HG02885 (cell line): ENCODE measurements around the gene EXOC3L4.

Experiments
- ATAC-seq: cut with Tn5 transposase; IDR thresholded peaks from one replicate; pipeline ENCODE4 v1.9.1; 2021; ENCODE audit warnings: mild to moderate bottlenecking; ENCODE audit not compliant: unreplicated experiment, poor library complexity

EXOC3L4 gene

GRCh38 chr14:103070263-103070885, 24.2 kb upstream of the EXOC3L4 start:
- no peak for ATAC-seq

DNA sequence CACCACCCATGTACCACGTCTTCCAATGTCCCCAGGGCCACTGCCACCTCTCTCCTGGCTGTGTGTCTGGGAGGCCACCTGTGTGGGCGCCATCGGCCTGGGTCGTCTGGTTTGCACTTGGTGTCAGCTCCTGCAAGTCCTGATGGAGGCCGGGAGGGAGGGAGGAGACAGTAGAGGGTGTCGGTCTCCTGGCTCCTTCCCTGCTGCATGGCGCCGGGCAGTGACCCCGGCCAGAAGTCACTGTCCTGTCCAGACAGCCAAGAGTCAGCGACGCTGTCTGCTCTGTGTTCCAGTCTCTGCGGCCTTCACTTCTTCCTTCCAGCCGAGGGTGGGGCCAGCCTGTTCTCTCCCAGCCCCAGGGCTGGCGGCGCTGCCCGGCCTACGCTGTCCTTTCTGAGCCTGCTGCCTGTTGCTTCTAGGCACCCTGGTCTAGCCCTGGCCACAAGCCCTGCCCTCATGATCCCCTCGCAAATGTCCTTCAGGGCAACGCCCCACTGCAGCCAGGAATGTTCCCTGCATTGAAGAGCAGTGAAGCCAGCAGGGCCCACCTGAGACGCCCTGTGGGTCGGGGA, 23.5 kb upstream of the EXOC3L4 start:
- no peak for ATAC-seq

GRCh38 chr14:103071544-103072251, 22.8 kb upstream of the EXOC3L4 start:
- no peak for ATAC-seq

- no peak for ATAC-seq
Observed at GRCh38 chr14:103072595-103073366, 21.7 kb upstream of the EXOC3L4 start.

GRCh38 chr14:103073367-103073875, 21.1 kb upstream of the EXOC3L4 start:
- ATAC-seq, result no peak

- ATAC-seq, result no peak
Observed at GRCh38 chr14:103073876-103074728, 20.4 kb upstream of the EXOC3L4 start.

DNA sequence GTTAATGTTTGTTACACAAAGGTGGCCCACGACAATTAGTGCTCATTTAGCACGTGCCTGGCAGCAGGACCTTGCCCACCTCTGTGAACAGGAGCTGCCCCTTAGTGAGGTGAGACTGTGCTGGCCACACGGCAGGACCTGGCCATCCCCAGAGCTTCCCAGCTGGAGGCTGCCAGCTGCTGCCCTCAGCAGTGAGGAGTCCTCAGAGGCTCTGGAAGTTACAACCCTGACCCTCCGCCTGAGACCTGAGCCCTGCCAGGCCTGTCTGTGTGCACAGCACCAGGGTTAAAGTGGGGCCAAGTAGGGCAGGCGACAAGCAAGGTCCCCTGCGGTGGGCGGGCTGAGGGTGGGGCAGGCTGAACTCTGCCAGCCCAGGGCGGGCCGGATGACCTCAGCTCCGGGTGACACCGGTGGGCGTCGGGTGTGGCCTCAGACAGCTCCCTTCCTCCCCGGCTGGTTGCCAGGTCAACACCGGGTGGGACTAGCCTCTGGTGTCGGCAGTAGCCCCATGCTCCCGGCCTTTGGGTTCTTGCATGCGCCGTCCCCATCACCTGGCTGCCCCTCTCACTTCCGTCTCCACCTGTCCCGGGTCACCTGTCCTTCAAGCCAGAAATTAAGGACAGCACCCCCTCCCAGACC, 19.7 kb upstream of the EXOC3L4 start:
- ATAC-seq, result no peak

DNA sequence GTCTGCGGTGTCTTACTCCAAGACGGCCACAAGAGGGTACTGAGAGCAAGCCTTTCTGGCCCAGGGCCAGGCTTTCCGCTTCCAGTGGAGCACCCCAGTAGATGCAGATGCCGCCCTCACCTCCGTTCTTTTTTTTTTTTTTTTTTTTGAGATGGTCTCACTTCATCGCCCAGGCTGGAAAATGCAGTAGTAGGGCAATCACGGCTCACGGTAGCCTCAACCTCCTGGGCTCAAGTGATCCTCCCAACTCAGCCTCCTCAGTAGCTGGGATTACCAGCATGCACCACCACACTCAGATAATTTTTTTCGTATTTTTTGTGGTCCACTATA, 16.1 kb upstream of the EXOC3L4 start:
- ATAC-seq, result peak; percentile 56

- ATAC-seq, result no peak
Observed at GRCh38 chr14:103078860-103079587, 15.5 kb upstream of the EXOC3L4 start.

DNA sequence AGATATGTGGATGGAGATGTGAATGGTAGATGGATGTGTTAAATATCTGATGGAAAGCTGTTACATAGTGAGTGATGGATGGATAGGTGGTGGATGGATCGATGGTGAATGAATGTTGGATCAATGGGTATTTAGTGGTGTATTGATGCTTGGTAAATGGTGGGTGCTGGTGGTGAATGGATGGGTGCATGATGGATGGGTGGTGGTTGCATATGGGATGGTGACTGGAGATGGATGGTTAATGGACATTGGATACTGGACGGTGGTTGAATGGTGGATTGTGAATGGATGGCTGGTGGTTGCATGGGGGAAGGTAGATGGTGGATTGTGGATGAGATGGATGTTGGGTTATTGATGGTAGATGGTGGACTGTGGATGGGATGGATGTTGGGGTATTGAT, 12.6 kb upstream of the EXOC3L4 start:
- ATAC-seq, result no peak

GRCh38 chr14:103084021-103084919, 10.3 kb upstream of the EXOC3L4 start, which contains the start of gene LBHD2:
Gene LBHD2, plus strand, starts transcription at chr14:103084210. Its CDS starts 1,803 bp downstream, at chr14:103086013.
- ATAC-seq, result no peak

DNA sequence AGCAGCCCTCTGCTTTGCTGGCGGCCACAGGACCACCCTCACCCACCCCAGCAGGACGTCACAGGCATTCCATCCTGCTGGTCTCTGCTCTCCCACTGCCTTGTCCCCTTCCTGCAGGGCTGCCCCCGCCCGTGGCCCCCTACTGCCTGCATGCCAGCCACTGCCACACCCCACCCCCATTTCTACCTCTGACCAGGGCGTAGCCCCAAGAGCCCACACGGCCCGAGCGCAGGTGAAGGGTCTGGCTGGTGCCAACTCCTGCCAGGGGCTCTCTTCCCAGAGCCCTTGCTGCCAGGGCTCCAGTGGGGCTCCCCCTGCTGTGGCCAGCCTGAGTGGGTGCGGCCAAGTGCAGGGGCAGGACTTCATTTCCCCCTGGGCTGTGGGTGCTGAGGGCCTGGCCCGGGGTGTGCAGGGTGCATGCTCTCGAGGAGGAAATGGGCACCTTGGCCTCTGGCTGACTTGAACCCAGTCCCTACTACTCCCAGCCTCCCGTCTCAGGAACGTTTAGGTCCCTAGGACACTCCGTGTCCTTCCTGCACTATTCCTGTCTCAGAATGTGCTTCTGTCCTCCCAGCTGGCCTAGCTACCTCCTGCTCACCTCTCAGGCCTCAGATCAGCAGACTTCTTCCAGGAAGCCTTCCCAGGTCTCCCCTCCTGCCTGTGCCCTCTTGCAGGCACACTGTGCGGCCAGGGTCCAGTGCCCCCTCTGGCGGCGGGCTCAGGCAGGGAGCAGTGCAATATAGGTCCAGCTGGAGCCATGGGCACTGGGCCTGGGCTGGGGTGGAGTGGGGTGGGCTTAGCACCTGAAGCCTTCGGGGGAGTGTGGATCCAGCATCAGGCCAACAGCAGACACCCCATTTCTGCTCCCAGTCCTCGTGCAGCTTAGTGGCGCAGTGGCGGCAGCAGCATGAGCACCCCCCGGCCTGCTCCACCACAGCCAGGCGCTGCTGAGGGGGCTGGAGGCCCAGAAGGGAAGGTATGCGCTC, 9.1 kb upstream of the EXOC3L4 start:
- no peak for ATAC-seq

DNA sequence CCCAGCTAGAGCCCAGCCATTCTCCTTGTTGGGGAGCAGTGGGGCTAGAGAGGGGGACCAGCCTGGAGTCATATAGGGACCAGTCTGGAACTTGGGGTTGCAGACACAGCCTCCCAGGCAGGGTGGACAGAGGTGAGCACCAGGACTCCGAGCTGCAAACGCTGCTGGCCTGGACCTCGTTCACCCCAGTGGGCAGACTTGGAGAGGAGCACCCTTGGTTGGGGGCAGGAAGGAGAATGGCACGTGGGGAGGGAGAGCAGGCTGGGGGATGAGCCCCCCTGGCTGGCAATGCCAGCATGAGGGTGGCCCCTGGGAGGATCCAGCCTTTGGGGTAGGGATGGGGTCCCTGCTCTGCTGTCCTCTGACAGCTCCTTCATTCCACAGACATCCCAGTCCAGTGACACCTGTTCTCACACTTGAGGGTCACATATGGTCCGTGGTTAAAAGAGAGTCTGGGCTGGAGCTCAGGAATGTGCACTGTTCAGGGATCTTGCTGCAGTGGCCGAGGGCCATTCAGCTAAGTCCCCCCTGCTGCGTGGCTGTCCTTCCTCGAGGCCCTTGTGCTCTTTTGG, 7.7 kb upstream of the EXOC3L4 start:
- no peak for ATAC-seq

DNA sequence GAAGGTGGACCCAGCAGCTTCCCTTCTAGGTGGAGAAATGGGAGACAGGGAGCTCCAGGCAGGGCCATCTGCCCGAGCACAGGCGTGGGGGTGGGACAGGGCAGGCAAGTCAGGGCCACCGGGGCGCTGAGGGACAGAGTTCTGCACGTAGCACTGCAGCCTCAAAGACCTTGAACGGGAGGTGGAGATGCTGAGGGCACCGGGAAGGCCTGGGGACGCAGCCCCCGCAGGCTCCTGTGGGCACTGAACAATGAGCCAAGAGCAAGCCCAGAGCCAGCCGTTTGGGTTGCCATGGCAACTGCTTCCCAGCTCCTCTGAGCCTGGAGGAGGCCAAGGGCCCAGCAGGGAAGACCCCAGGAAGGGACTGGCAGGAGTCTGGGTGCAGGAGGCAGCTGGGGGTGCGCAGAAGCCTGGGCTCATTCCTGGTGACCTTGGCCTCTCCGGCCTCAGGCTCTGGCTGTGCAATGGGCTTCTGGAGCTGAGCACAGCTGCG, 7.1 kb upstream of the EXOC3L4 start:
- no peak for ATAC-seq

DNA sequence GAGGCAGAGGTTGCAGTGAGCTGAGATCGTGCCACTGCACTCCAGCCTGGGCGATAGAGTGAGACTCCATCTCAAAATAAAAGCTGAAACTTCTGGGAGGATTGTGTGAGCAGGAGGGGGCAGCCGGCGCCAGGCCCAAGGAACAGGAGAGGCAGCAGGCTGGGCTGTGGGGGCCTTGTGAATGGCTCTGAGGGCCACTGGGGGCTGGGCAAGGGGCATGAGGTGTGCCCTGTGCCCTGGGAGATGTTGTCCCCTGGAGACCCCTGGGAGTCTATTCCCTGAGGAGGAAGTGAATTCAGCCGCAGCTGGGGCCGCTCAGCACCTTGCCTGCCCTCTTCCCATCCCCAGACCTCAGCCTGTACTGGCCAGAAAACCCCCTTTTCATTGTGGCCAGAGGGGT, 5.6 kb upstream of the EXOC3L4 start:
- ATAC-seq, result no peak
